Hippocampal formation (tissue), 2 donors: ENCODE data around the gene CCDC81.
A peak's percentile ranks its signal among the peaks of the same experiment; 100 is the strongest.

ENCODE experiments used
- DNase-seq, 2 donors: peaks; one replicate each; lab custom pipeline; 2025; lab: John Stamatoyannopoulos, UW

CCDC81 gene

GRCh38 chr11:86440843-86441242 lies 66.2 kb downstream of the CCDC81 start:
- DNase-seq, result no peak

GRCh38 chr11:86442420-86442819 lies 67.7 kb downstream of the CCDC81 start:
- DNase-seq, result no peak

GRCh38 chr11:86442827-86443226 lies 68.1 kb downstream of the CCDC81 start:
- no peak for DNase-seq

- no peak for DNase-seq
Measured at GRCh38 chr11:86443415-86443814, 68.7 kb downstream of the CCDC81 start.

GRCh38 chr11:86444981-86445380 lies 70.3 kb downstream of the CCDC81 start:
- no peak for DNase-seq

- no peak for DNase-seq
Measured at GRCh38 chr11:86446163-86446923, 71.7 kb downstream of the CCDC81 start.

GRCh38 chr11:86446924-86447285 lies 72.2 kb downstream of the CCDC81 start:
- no peak for DNase-seq

- DNase-seq, result no peak
Measured at GRCh38 chr11:86447763-86448480, 73.2 kb downstream of the CCDC81 start.

GRCh38 chr11:86449993-86450629 lies 75.4 kb downstream of the CCDC81 start:
- no peak for DNase-seq

- no peak for DNase-seq
Measured at GRCh38 chr11:86453290-86454030, 78.8 kb downstream of the CCDC81 start.

- peak; percentile 65 to 71 for DNase-seq
Measured at GRCh38 chr11:86456075-86456939, 81.6 kb downstream of the CCDC81 start.

GRCh38 chr11:86458294-86459001 lies 83.8 kb downstream of the CCDC81 start:
- no peak for DNase-seq

GRCh38 chr11:86459002-86459385 lies 84.3 kb downstream of the CCDC81 start:
- DNase-seq, result no peak

- no peak for DNase-seq
Measured at GRCh38 chr11:86459682-86460460, 85.2 kb downstream of the CCDC81 start.

GRCh38 chr11:86460461-86461385 lies 86.0 kb downstream of the CCDC81 start:
- DNase-seq, result peak in 1 of 2 donors; percentile 20

- DNase-seq, result no peak
Measured at GRCh38 chr11:86461892-86462291, 87.2 kb downstream of the CCDC81 start.

GRCh38 chr11:86463120-86463519 lies 88.4 kb downstream of the CCDC81 start:
- no peak for DNase-seq

- DNase-seq, result no peak
Measured at GRCh38 chr11:86463955-86464354, 89.3 kb downstream of the CCDC81 start.
